ENCODE measurements around the gene PAEP.

PAEP gene

DNA sequence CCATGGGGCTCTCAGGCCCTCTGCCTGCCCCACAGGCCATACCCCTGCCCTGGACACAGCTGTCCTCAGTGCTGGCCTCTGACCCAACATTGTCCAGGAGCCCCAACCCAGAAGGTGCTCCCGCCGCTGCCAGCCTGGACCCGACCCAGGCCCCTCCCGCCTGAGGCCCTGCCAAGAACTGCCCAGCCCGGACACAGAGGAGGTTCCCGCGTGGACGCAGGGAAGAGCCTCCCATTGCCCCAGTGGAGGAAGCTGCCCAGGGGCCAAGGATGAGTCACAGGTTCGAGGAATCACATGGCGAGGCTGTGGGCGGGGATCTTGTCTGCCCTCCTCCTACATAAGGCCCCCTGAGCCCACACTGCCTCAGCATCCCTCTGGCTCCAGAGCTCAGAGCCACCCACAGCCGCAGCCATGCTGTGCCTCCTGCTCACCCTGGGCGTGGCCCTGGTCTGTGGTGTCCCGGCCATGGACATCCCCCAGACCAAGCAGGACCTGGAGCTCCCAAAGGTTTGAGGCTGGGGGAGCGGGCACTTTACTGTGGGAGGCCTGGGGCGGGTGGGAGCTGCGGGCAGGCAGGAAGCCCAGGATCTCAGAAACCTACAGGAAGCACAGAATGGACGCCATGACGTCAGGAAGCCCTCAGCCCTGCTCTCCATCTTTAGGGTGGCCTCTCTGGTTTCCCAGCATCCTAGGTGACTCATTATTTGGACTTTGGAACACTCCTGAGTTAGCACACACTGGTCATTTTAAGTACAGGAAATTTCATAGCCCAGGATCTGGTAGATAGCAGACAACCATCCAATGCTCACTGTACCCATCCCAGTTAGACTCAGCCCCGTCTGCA is at the start of gene PAEP:
Gene PAEP, plus strand, starts transcription at position 366 of the 844 bp plus-strand sequence.
- Histone ChIP-seq H3K79me2 (ENCODE audit: insufficient read depth, low read length) (no peaks in the 10 kb centered on the region), H3K36me3 (ENCODE audit: low read length) (no peaks in the 10 kb centered on the region), H3K27me3 (ENCODE audit: low read length) (no peaks in the 10 kb centered on the region)

DNA sequence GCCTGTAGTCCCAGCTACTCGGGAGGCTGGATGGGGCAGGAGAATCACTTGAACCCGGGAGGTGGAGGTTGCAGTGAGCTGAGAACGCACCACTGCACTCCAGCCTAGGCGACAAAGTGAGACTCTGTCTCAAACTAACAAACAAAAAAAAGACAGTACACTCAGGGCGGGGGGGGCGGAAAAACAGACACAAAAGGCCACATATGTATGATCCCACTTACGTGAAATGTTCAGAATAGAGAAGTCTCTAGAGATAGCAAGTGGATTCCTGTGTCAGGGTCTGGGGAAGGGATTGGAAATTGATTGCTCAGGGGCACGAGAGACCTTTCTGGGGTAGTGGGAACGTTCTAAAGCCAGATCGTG is 49.3 kb upstream of the PAEP start:
- Histone ChIP-seq H3K9ac (ENCODE audit: low read length) (no peak overlapping the region), H3K4me2 (ENCODE audit: low read depth, low read length, poor library complexity, severe bottlenecking) (no peak overlapping the region), H3K36me3 (ENCODE audit: low read length) (no peaks in the 10 kb centered on the region), H3K27ac (ENCODE audit: low read depth, low read length) (no peak overlapping the region), H3K9me3 (ENCODE audit: insufficient read depth, low read length) (no peaks in the 10 kb centered on the region), H3K9me2 (replicated peaks; ENCODE audit: insufficient read depth, low read length) (no peaks in the 10 kb centered on the region), H3K4me3 (ENCODE audit: insufficient read depth, low read length, poor library complexity, severe bottlenecking) (no peak overlapping the region), H2AFZ (ENCODE audit: low read depth, low read length, severe bottlenecking) (no peak overlapping the region), H4K20me1 (ENCODE audit: low read depth, low read length) (no peaks in the 10 kb centered on the region), H3K27me3 (ENCODE audit: low read length) (no peaks in the 10 kb centered on the region), H3K79me2 (ENCODE audit: insufficient read depth, low read length) (no peaks in the 10 kb centered on the region), H3F3A (ENCODE audit: insufficient read depth) (no peaks in the 10 kb centered on the region)
- TF ChIP-seq CTCF (IDR thresholded peaks at IDR 0.05; ENCODE audit: insufficient read depth, low read length, poor library complexity, severe bottlenecking) (no peak), EZH2phosphoT487 (conservative IDR thresholded peaks at IDR 0.05; ENCODE audit: low read length) (no peak)

More for the DNA sequence above, at the start of gene PAEP:
- TF ChIP-seq CTCF (IDR thresholded peaks at IDR 0.05; ENCODE audit: insufficient read depth, low read length, poor library complexity, severe bottlenecking) = no peak
- TF ChIP-seq EZH2phosphoT487 (conservative IDR thresholded peaks at IDR 0.05; ENCODE audit: low read length) = no peak
- no peak within 1 kb of the TSS for H3K4me3 ChIP-seq (ENCODE audit: insufficient read depth, low read length, poor library complexity, severe bottlenecking)
- no peak within 1 kb of the TSS for H2AFZ ChIP-seq (ENCODE audit: low read depth, low read length, severe bottlenecking)
- no peak within 1 kb of the TSS for H3K4me2 ChIP-seq (ENCODE audit: low read depth, low read length, poor library complexity, severe bottlenecking)
- no peaks in the 10 kb centered on the region for H3K9me2 ChIP-seq (replicated peaks; ENCODE audit: insufficient read depth, low read length)
- H4K20me1 ChIP-seq (ENCODE audit: low read depth, low read length) = no peaks in the 10 kb centered on the region
- H3K9ac ChIP-seq (ENCODE audit: low read length) = no peak within 1 kb of the TSS
- no peaks in the 10 kb centered on the region for H3F3A ChIP-seq (ENCODE audit: insufficient read depth)
- H3K9me3 ChIP-seq (ENCODE audit: insufficient read depth, low read length) = no peaks in the 10 kb centered on the region
- H3K27ac ChIP-seq (ENCODE audit: low read depth, low read length) = no peak within 1 kb of the TSS

GRCh38 chr9:135512904-135513303 is 48.7 kb upstream of the PAEP start:
- Histone ChIP-seq H3K4me2 (ENCODE audit: low read depth, low read length, poor library complexity, severe bottlenecking) (no peak overlapping the region), H3K9ac (ENCODE audit: low read length) (no peak overlapping the region), H3K27me3 (ENCODE audit: low read length) (no peaks in the 10 kb centered on the region), H2AFZ (ENCODE audit: low read depth, low read length, severe bottlenecking) (no peak overlapping the region), H3K36me3 (ENCODE audit: low read length) (no peaks in the 10 kb centered on the region), H3K9me2 (replicated peaks; ENCODE audit: insufficient read depth, low read length) (no peaks in the 10 kb centered on the region), H3K4me3 (ENCODE audit: insufficient read depth, low read length, poor library complexity, severe bottlenecking) (no peak overlapping the region), H3K9me3 (ENCODE audit: insufficient read depth, low read length) (no peaks in the 10 kb centered on the region), H4K20me1 (ENCODE audit: low read depth, low read length) (no peaks in the 10 kb centered on the region), H3K79me2 (ENCODE audit: insufficient read depth, low read length) (no peaks in the 10 kb centered on the region), H3K27ac (ENCODE audit: low read depth, low read length) (no peak overlapping the region), H3F3A (ENCODE audit: insufficient read depth) (no peaks in the 10 kb centered on the region)
- TF ChIP-seq EZH2phosphoT487 (conservative IDR thresholded peaks at IDR 0.05; ENCODE audit: low read length) (no peak), CTCF (IDR thresholded peaks at IDR 0.05; ENCODE audit: insufficient read depth, low read length, poor library complexity, severe bottlenecking) (no peak)

All from SU-DHL-6 (cell line).